Measurements from ENCODE around the gene FOXP1. TPM values are rescaled to one million over a fixed set of nuclear protein-coding genes. Genes with fewer than 3 reads are reported as not detected.

FOXP1 gene
- polyA plus RNA-seq, 1 experiment = 56.6 TPM

GRCh38 chr3:71504250-71505036 is 79.1 kb downstream of the FOXP1 start:
- no peak for TF ChIP-seq CTCF (IDR thresholded peaks at IDR 0.05; ENCODE audit: low read depth, low read length)
- Histone ChIP-seq H3K4me3 (ENCODE audit: low read depth, low read length) (peak overlapping the region; percentile 23; the same call in 1 of the 2 replicates), H3K27me3 (ENCODE audit: control insufficient read depth, insufficient read depth, low read length) (no peaks in the 10 kb centered on the region), H3K9me3 (ENCODE audit: control insufficient read depth, insufficient read depth, low read length) (no peaks in the 10 kb centered on the region), H3K27ac (ENCODE audit: low read depth, low read length) (peak overlapping the region; percentile 79)
- DNase-seq (ENCODE audit: low read depth, low spot score) = peak; percentile 64
- ChIA-PET CTCF (no interaction called here), POLR2A (interaction anchor here (1.0 kb wide), 1 partner anchor 48 kb away, joined by 4 read pairs; no protein-coding TSS in a partner anchor)

- no peak for TF ChIP-seq CTCF (IDR thresholded peaks at IDR 0.05; ENCODE audit: low read depth, low read length)
- POLR2A ChIA-PET = interaction anchor here (0.5 to 1.0 kb wide), 3 partner anchors 12 to 1664 kb away, joined by 3 to 6 read pairs (median 4); no protein-coding TSS in a partner anchor
Observed at GRCh38 chr3:71503525-71504249, 79.8 kb downstream of the FOXP1 start.

GRCh38 chr3:71502066-71502625 is 81.4 kb downstream of the FOXP1 start:
- Histone ChIP-seq H3K9me3 (ENCODE audit: control insufficient read depth, insufficient read depth, low read length) (no peaks in the 10 kb centered on the region), H3K4me3 (ENCODE audit: low read depth, low read length) (no peak overlapping the region), H3K27me3 (ENCODE audit: control insufficient read depth, insufficient read depth, low read length) (no peaks in the 10 kb centered on the region), H3K27ac (ENCODE audit: low read depth, low read length) (no peak overlapping the region)
- POLR2A ChIA-PET = no interaction called here
- CTCF ChIA-PET = no interaction called here
- no peak for DNase-seq (ENCODE audit: low read depth, low spot score)
- TF ChIP-seq CTCF (IDR thresholded peaks at IDR 0.05; ENCODE audit: low read depth, low read length) = no peak

More at GRCh38 chr3:71503525-71504249, 79.8 kb downstream of the FOXP1 start:
- CTCF ChIA-PET = interaction anchor here (0.7 kb wide), 1 partner anchor 165 kb away, joined by 4 read pairs; no protein-coding TSS in a partner anchor
- Histone ChIP-seq H3K27me3 (ENCODE audit: control insufficient read depth, insufficient read depth, low read length) (no peaks in the 10 kb centered on the region), H3K4me3 (ENCODE audit: low read depth, low read length) (peak overlapping the region; percentile 23; the same call in 1 of the 2 replicates), H3K9me3 (ENCODE audit: control insufficient read depth, insufficient read depth, low read length) (no peaks in the 10 kb centered on the region), H3K27ac (ENCODE audit: low read depth, low read length) (peak overlapping the region; percentile 79)
- DNase-seq (ENCODE audit: low read depth, low spot score) = no peak

- no peak for DNase-seq (ENCODE audit: low read depth, low spot score)
- TF ChIP-seq CTCF (IDR thresholded peaks at IDR 0.05; ENCODE audit: low read depth, low read length) = no peak
- Histone ChIP-seq H3K27me3 (ENCODE audit: control insufficient read depth, insufficient read depth, low read length) (no peaks in the 10 kb centered on the region), H3K9me3 (ENCODE audit: control insufficient read depth, insufficient read depth, low read length) (no peaks in the 10 kb centered on the region), H3K27ac (ENCODE audit: low read depth, low read length) (no peak overlapping the region), H3K4me3 (ENCODE audit: low read depth, low read length) (no peak overlapping the region)
- CTCF ChIA-PET = no interaction called here
- POLR2A ChIA-PET = no interaction called here
Observed at GRCh38 chr3:71500696-71501095, 82.8 kb downstream of the FOXP1 start.

All from AG04450 (cell line).